GM12878 (cell line): ENCODE results near the gene COMT. TPM values are rescaled to one million over a fixed set of nuclear protein-coding genes. Genes with fewer than 3 reads are reported as not detected.
"Not testable (repeated sequence)": the region's sequence is repeated elsewhere in the genome, so short reads cannot be mapped to it uniquely, and the experiment has no call there.

Experiments used
- ATAC-seq: fragments of 200-7000 bp; cut with Tn5 transposase; 3 replicates; pipeline ENCODE4 v1.9.1; 2020; ENCODE audit warnings: mild to moderate bottlenecking, moderate library complexity
- BruUV-seq: library from RNA; stranded (reverse); fragments of 400-500 nt; replicated peaks from 2 replicates; lab custom pipeline; 2021; lab: Mats Ljungman, UMichigan
- CTCF ChIA-PET: fragments of 300-600 bp; sonication (Branson Sonifier 250); formaldehyde crosslinking; extraction: SDS; loops from one replicate; lab custom pipeline; 2021; ENCODE audit warnings: inconsistent platforms; lab: Yijun Ruan, JAX
- POLR2A ChIA-PET: fragments of 350-600 bp; formaldehyde crosslinking; extraction: SDS; loops from one replicate; lab custom pipeline; 2021; ENCODE audit warnings: inconsistent platforms; lab: Charles Lee
- RAD21 ChIA-PET: fragments of 300-600 bp; sonication (Branson Sonifier 250); formaldehyde crosslinking; loops from one replicate; lab custom pipeline; 2023; ENCODE audit warnings: antibody characterized with exemption; ENCODE audit not compliant: unreplicated experiment; lab: Charles Lee
- SMC1A ChIA-PET: fragments of 300-600 bp; sonication (Branson Sonifier 250); formaldehyde crosslinking; loops from one replicate; lab custom pipeline; 2023; ENCODE audit not compliant: unreplicated experiment, uncharacterized antibody; lab: Charles Lee
- DNase-seq: peaks from one replicate; pipeline ENCODE4 v3.0.0-alpha.2; 2011; ENCODE audit warnings: low read depth, low spot score
- FAIRE-seq: peaks from 3 replicates; lab custom pipeline; 2011; peaks lifted over from hg19 to GRCh38; lab: Jason Lieb, UNC
- H2AFZ ChIP-seq: 2 replicates; pipeline ENCODE4 v1.6.0; 2011; ENCODE audit warnings: low read depth, low read length, control low read depth; ENCODE audit not compliant: control insufficient read depth
- H3K27ac ChIP-seq: 2 replicates; pipeline ENCODE4 v1.5.1; 2011; ENCODE audit warnings: control low read depth; ENCODE audit not compliant: control insufficient read depth, insufficient read depth
- H3K27me3 ChIP-seq, 2 experiments: replicated peaks in 1 of 2; 2 replicates each; pipeline versions ENCODE4 v1.6.0 to v1.6.1; 2011; ENCODE audit warnings: low read length in 1 of 2; ENCODE audit not compliant: control insufficient read depth in 2 of 2, insufficient read depth in 2 of 2
- H3K36me3 ChIP-seq, 2 experiments: 2 replicates each; pipeline ENCODE4 v1.5.1; 2011; ENCODE audit warnings: low read length in 1 of 2; ENCODE audit not compliant: control insufficient read depth in 2 of 2, insufficient read depth in 2 of 2
- H3K4me1 ChIP-seq: 2 replicates; pipeline ENCODE4 v1.6.1; 2011; ENCODE audit warnings: mild to moderate bottlenecking, low read length, moderate library complexity, mixed read lengths; ENCODE audit not compliant: control insufficient read depth, insufficient read depth
- H3K4me2 ChIP-seq: 2 replicates; pipeline ENCODE4 v1.6.0; 2011; ENCODE audit warnings: control low read depth; ENCODE audit not compliant: control insufficient read depth, insufficient read depth
- H3K4me3 ChIP-seq: fragments of 200-600 bp; sonication (generic); 2 replicates; pipeline ENCODE4 v1.5.1; 2016
- H3K79me2 ChIP-seq: 2 replicates; pipeline ENCODE4 v1.6.0; 2011; ENCODE audit warnings: low read length; ENCODE audit not compliant: control insufficient read depth, insufficient read depth
- H3K9ac ChIP-seq: 2 replicates; pipeline ENCODE4 v1.8.0; 2011; ENCODE audit warnings: low read length, control low read depth, mixed read lengths; ENCODE audit not compliant: control insufficient read depth, insufficient read depth
- H3K9me3 ChIP-seq: replicated peaks from 3 replicates; pipeline ENCODE4 v1.5.1; 2011; ENCODE audit warnings: mild to moderate bottlenecking, low read length; ENCODE audit not compliant: control insufficient read depth, insufficient read depth
- H4K20me1 ChIP-seq: 2 replicates; pipeline ENCODE4 v1.6.0; 2011; ENCODE audit not compliant: control insufficient read depth, insufficient read depth
- FOXM1 ChIP-seq: IDR thresholded peaks from 2 replicates; pipeline ENCODE4 v1.6.1; 2012; ENCODE audit warnings: low read depth, mild to moderate bottlenecking, inconsistent platforms, low read length, moderate library complexity
- IKZF2 ChIP-seq, 2 experiments: fragments of 450-650 bp; IDR thresholded peaks; 2 replicates each; pipeline ENCODE4 v1.6.1; 2017; ENCODE audit warnings: mild to moderate bottlenecking in 2 of 2, moderate library complexity in 2 of 2
- JUND ChIP-seq: IDR thresholded peaks from 2 replicates; pipeline ENCODE4 v1.6.1; 2012; ENCODE audit warnings: low read depth, mild to moderate bottlenecking, low read length, improper control_type of control experiment, moderate library complexity
- NFIC ChIP-seq: IDR thresholded peaks from 2 replicates; pipeline ENCODE4 v1.6.1; 2012; ENCODE audit warnings: low read depth, mild to moderate bottlenecking, inconsistent platforms, low read length, moderate library complexity
- NR2C2 ChIP-seq: IDR thresholded peaks from 2 replicates; pipeline ENCODE4 v1.6.1; 2011; ENCODE audit warnings: borderline replicate concordance, low read depth; ENCODE audit not compliant: control insufficient read depth, insufficient read length
- POU2F2 ChIP-seq: IDR thresholded peaks from 3 replicates; pipeline ENCODE4 v1.6.1; 2011; ENCODE audit warnings: low read depth, mild to moderate bottlenecking, low read length, borderline replicate concordance
- RCOR1 ChIP-seq: conservative IDR thresholded peaks from 2 replicates; pipeline ENCODE4 v1.6.1; 2012; ENCODE audit warnings: low read depth, low read length, improper control_type of control experiment
- TCF7 ChIP-seq: IDR thresholded peaks from 2 replicates; pipeline ENCODE4 v1.6.1; 2014; ENCODE audit warnings: antibody characterized with exemption, borderline replicate concordance
- ZBTB11 ChIP-seq: fragments of 450-650 bp; formaldehyde crosslinking; IDR thresholded peaks from 2 replicates; pipeline ENCODE4 v1.5.0; 2022; ENCODE audit warnings: mild to moderate bottlenecking, missing genetic modification characterization
- ZNF217 ChIP-seq: fragments of 450-650 bp; IDR thresholded peaks from 2 replicates; pipeline ENCODE4 v1.6.1; 2017; ENCODE audit warnings: antibody characterized with exemption, mild to moderate bottlenecking
- ZNF687 ChIP-seq: fragments of 450-650 bp; IDR thresholded peaks from 2 replicates; pipeline ENCODE4 v1.6.1; 2017; ENCODE audit warnings: mild to moderate bottlenecking, moderate library complexity
- WGBS: methylation state at CpG from one replicate; pipeline ENCODE4 v1.1.6; 2016; ENCODE audit warnings: low lambda C conversion rate; ENCODE audit not compliant: insufficient replicate concordance, insufficient coverage; ENCODE audit errors: missing lambda C conversion rate; 5-methylcytosine and 5-hydroxymethylcytosine counted together
- in situ Hi-C: fragments of 300-500 bp; cut with MboI; formaldehyde crosslinking; loops from 9 replicates; pipeline ENCODE4 v1.14.3; 2018; ENCODE audit warnings: mixed read lengths
- intact Hi-C: fragments of 100-400 bp; cut with micrococcal nuclease; formaldehyde crosslinking; loops from one replicate; pipeline ENCODE4 v1.14.2; 2022; ENCODE audit not compliant: unreplicated experiment
- polyA plus RNA-seq, 11 experiments: library from polyadenylated mRNA; depleted of rRNA in 4 of 11; unstranded in 6 of 11; stranded (reverse) in 5 of 11; fragments of >200 nt; fragmentation: Nextera tagmentation in 4 of 11; fragmentation: Illumina TruSeq in 1 of 11; extraction: Ambion mirVana in 4 of 11; extraction: Trizol in 1 of 11; gene quantifications; 1 replicate in 1 of 11; 2 replicates in 10 of 11; pipeline versions ENCODE4 v1.2.1 to v1.2.3, GENCODE V29; 2011 to 2016; ENCODE audit warnings: inconsistent platforms in 2 of 11, missing spikeins in 2 of 11, low read depth in 1 of 11
- total RNA-seq, 4 experiments: library from RNA; depleted of rRNA in 3 of 4; stranded (reverse); fragments of >200 nt in 3 of 4; fragmentation: Illumina TruSeq in 1 of 4; extraction: Trizol in 1 of 4; gene quantifications; 2 replicates each; pipeline versions ENCODE4 v1.2.1 to v1.2.3, GENCODE V29; 2013 to 2021

COMT gene
- total and polyA plus RNA-seq, 10 of the 15 experiments (the other 5 are each of a cell fraction or from before 2014, with no cell fraction given): 4.5 to 152 (median 66.1) TPM

GRCh38 chr22:19926028-19926427 is 15.5 kb upstream of the COMT start:
- H3K4me3 ChIP-seq, H3K27ac ChIP-seq, intact Hi-C loops, H3K9me3 ChIP-seq, H4K20me1 ChIP-seq, SMC1A ChIA-PET, H3K36me3 ChIP-seq, RAD21 ChIA-PET, H3K4me2 ChIP-seq, H3K4me1 ChIP-seq, DNase-seq, H3K27me3 ChIP-seq, H3K9ac ChIP-seq, H3K79me2 ChIP-seq, POLR2A ChIA-PET, in situ Hi-C loops, CTCF ChIA-PET, FAIRE-seq, H2AFZ ChIP-seq, BruUV-seq, ATAC-seq: not testable (repeated sequence)
- 83% methylated on average over 9 of the region's 11 CpGs for WGBS

- Histone ChIP-seq H3K9me3 (no peaks in the 10 kb centered on the region), H3K27me3 (no peaks in the 10 kb centered on the region), H3K27ac (no peak overlapping the region), H3K4me3 (no peak overlapping the region), H3K36me3 (no peaks in the 10 kb centered on the region), H3K9ac (no peak overlapping the region), H3K4me1 (no peaks in the 10 kb centered on the region), H2AFZ (no peak overlapping the region), H3K4me2 (no peak overlapping the region), H4K20me1 (no peaks in the 10 kb centered on the region), H3K79me2 (no peaks in the 10 kb centered on the region)
- DNase-seq (no peak), FAIRE-seq (no peak), ATAC-seq (no peak)
- SMC1A ChIA-PET: no interaction called here
- POLR2A ChIA-PET: no interaction called here
- BruUV-seq: no TSS peak
- CTCF ChIA-PET: no interaction called here
- 91% methylated on average over 7 of the region's 7 CpGs for WGBS
- intact Hi-C loops (no loop called here), in situ Hi-C loops (no loop called here)
- RAD21 ChIA-PET: no interaction called here
- TF ChIP-seq TCF7 (no peak), ZNF687 (no peak), POU2F2 (no peak), ZBTB11 (no peak), IKZF2 (IDR thresholded peaks at IDR 0.05) (no peak), ZNF217 (no peak), FOXM1 (no peak), JUND (no peak), NFIC (no peak), RCOR1 (no peak), NR2C2 (no peak)
Measured at GRCh38 chr22:19927696-19928095, 13.9 kb upstream of the COMT start.
